ENCODE data around the gene CLEC3B.

GRCh38 chr3:45041666-45042065 is 15.6 kb downstream of the CLEC3B start:
- TF ChIP-seq POLR2AphosphoS5 (IDR thresholded peaks at IDR 0.05; ENCODE audit: insufficient read depth in 1 of 2, low read depth in 1 of 2) (no peak), POLR2A (IDR thresholded peaks at IDR 0.05) (no peak)
